ENCODE results near the gene CEBPZ. TPM values are rescaled to one million over a fixed set of nuclear protein-coding genes. Genes with fewer than 3 reads are reported as not detected.
A peak's percentile ranks its signal among the peaks of the same experiment; 100 is the strongest.

Gene CEBPZ
- total and polyA plus RNA-seq, 2 of the 13 experiments (the other 11 are each of a cell fraction or from before 2014, with no cell fraction given): 14.4 to 117 TPM

GRCh38 chr2:37189452-37190153 lies 41.8 kb downstream of the CEBPZ start (continued):
- no peak for TF ChIP-seq E2F1 (CRISPR knock-in tag; IDR thresholded peaks at IDR 0.05)
- TF ChIP-seq TFAP4 (IDR thresholded peaks at IDR 0.05; ENCODE audit: borderline replicate concordance, low read depth): no peak
- no peak for TF ChIP-seq ZBTB1 (CRISPR knock-in tag; IDR thresholded peaks at IDR 0.05; ENCODE audit: borderline replicate concordance)
- no peak for TF ChIP-seq ATF4 (CRISPR knock-in tag; IDR thresholded peaks at IDR 0.05)
- no peak for TF ChIP-seq IRX3 (CRISPR knock-in tag; IDR thresholded peaks at IDR 0.05; ENCODE audit: borderline replicate concordance, low read depth)
- TF ChIP-seq THAP9 (CRISPR knock-in tag; IDR thresholded peaks at IDR 0.05; ENCODE audit: borderline replicate concordance): no peak
- 0 out of 2 replicates have a peak, but pooled peaks have one; percentile 29 for TF ChIP-seq MIER3 (CRISPR knock-in tag; IDR thresholded peaks at IDR 0.05; ENCODE audit: borderline replicate concordance)
- TF ChIP-seq ZNF382 (CRISPR knock-in tag; IDR thresholded peaks at IDR 0.05; ENCODE audit: borderline replicate concordance): no peak
- TF ChIP-seq RXRB (CRISPR knock-in tag; IDR thresholded peaks at IDR 0.05; ENCODE audit: borderline replicate concordance): peak; percentile 67; the same call in 1 of the 2 replicates
- TF ChIP-seq SAP130 (CRISPR knock-in tag; IDR thresholded peaks at IDR 0.05; ENCODE audit: low read depth): peak; percentile 70
- TF ChIP-seq PHF8 (CRISPR knock-in tag; IDR thresholded peaks at IDR 0.05): no peak
- no peak for TF ChIP-seq ZNF484 (CRISPR knock-in tag; IDR thresholded peaks at IDR 0.05; ENCODE audit: borderline replicate concordance, low read depth)
- TF ChIP-seq FOSL1 (CRISPR knock-in tag; IDR thresholded peaks at IDR 0.05; ENCODE audit: borderline replicate concordance): peak; percentile 84
- no peak for TF ChIP-seq RBFOX2 (IDR thresholded peaks at IDR 0.05; ENCODE audit: low read depth, low read length)
- TF ChIP-seq ZNF33A (CRISPR knock-in tag; IDR thresholded peaks at IDR 0.05; ENCODE audit: borderline replicate concordance): no peak
- TF ChIP-seq ZNF597 (CRISPR knock-in tag; IDR thresholded peaks at IDR 0.05): no peak
- TF ChIP-seq POLR2AphosphoS2 (IDR thresholded peaks at IDR 0.05; ENCODE audit: low read depth, low read length): no peak
- no peak for TF ChIP-seq SRF (IDR thresholded peaks at IDR 0.05; ENCODE audit: low read depth, low read length)
- TF ChIP-seq ZFY (CRISPR knock-in tag; IDR thresholded peaks at IDR 0.05): no peak
- peak; percentile 41; the same call in 1 of the 2 replicates for TF ChIP-seq ZNF605 (CRISPR knock-in tag; IDR thresholded peaks at IDR 0.05)
- no peak for TF ChIP-seq MTA3 (CRISPR knock-in tag; IDR thresholded peaks at IDR 0.05)
- no peak for TF ChIP-seq ATF2 (CRISPR knock-in tag; IDR thresholded peaks at IDR 0.05)
